ENCODE results near the gene ABI1.

ABI1 gene

DNA sequence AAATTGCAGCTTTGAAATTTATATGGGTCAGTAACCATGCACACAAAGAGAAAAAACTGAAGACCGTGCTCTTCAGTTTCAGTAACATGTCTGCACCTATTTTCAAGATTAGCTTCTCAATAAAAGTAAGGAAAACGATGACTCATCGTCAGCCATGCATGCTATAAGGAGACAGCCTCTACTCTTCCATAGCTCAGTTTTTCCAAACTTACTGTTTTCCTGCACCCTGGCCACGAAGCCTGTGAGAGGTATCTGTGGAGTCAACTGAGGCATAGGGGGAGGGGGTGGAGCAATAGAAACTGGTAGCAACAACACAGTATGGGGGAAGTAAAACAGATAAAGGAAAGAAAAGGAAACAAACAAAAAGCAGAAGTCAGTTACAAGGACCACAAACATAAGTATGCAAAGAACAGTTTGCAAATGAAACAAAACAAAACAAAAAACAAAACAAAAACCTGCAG is 105.3 kb downstream of the ABI1 start:
- peak; percentile 47 for DNase-seq

DNA sequence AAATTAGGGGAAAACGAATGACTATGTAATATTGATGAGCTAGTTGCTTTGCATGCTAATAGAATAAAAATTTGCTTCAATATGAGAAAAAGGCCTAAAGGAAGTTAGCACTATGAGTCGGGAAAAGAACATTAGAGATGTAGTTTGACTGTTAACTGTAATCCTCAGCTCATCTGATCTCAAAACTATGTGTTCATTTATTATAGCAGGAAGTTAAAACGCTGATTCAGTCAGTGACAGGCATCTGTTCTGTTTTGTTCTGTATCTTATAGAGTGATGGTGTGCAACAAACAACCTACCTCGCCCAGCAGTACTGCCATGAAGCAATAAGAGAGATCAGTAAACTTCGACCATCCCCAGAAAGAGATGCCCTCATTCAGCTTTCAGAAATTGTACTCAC is 114.7 kb downstream of the ABI1 start:
- DNase-seq = no peak

GRCh38 chr10:26743841-26744240 is 116.9 kb downstream of the ABI1 start:
- DNase-seq = no peak

DNA sequence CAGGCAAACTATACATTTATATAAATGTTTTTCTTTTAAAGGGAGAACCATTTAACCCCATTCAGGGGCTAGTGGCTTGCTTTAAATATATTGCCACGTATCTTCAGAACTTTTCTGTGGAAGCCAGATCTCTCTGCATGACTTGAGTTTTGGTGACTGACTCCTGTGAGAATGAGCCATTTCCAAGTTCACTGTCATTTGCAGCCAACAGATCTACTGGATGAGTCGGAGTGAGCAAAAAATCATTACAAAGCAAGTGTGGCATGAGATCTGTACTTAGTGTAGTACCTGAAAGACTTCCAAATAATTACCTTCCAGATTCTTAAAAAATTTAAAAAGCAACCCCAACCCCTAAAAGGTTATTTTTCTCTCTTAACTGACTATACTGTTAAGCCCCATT is 117.7 kb downstream of the ABI1 start:
- peak; percentile 3 for DNase-seq

DNA sequence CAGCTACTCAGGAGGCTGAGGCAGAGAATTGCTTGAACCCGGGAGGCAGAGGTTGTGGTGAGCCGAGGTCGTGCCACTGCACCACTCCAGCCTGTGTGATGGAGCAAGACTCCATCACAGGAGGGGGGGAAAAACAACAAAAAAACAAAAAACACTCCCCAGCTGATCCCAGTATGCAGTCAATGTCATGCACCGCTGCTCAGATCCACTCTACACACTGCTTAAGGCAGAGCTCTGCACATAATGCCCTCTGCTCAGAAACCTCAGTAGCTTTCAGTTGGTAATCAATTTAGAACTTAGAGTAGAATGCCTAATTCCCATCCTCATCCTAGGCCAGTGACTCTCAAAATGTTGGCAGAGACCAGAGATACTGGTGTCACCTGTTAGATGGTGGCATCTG is 119.4 kb downstream of the ABI1 start:
- DNase-seq = no peak

- no peak for DNase-seq
These were observed 121.6 kb downstream of the ABI1 start for GRCh38 chr10:26739071-26739631.

- no peak for DNase-seq
These were observed 122.4 kb downstream of the ABI1 start for GRCh38 chr10:26738301-26738911.

DNA sequence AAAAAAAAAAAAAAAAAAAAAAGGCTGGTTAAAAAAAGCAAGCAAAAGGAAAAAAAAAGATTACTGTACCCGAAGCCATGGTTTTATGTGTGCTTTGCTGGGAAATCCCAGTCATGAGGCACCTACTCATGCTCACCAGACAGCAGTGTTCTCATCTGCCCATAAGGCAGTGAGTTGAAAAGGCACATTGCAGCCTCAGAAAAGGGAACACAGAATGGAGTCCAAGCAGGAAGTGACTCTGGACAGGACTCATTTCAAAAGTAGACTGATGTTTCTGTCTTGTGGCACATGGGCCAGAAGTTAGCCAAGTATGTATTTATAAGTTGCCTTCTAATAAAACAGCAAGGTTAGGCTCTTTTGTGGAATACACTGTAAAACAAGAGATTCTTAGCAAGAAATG is 123.0 kb downstream of the ABI1 start:
- DNase-seq = no peak

DNA sequence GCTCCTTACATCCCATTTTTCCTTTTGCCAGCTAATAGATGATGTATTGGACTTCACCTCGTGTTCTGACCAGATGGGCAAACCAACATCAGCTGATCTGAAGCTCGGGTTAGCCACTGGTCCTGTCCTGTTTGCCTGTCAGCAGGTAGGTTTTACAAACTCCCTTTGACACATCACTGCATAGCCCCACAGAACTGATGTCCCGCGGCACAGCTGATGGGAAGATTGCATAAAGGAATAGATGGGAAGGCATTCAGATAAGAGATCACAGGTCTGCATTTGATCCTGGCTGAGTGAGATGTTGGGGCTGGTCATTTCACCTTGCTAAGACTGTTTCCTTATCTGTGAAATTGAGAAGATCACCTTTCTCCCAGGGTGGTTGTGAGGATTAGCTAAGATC is 125.3 kb downstream of the ABI1 start:
- DNase-seq = no peak

DNA sequence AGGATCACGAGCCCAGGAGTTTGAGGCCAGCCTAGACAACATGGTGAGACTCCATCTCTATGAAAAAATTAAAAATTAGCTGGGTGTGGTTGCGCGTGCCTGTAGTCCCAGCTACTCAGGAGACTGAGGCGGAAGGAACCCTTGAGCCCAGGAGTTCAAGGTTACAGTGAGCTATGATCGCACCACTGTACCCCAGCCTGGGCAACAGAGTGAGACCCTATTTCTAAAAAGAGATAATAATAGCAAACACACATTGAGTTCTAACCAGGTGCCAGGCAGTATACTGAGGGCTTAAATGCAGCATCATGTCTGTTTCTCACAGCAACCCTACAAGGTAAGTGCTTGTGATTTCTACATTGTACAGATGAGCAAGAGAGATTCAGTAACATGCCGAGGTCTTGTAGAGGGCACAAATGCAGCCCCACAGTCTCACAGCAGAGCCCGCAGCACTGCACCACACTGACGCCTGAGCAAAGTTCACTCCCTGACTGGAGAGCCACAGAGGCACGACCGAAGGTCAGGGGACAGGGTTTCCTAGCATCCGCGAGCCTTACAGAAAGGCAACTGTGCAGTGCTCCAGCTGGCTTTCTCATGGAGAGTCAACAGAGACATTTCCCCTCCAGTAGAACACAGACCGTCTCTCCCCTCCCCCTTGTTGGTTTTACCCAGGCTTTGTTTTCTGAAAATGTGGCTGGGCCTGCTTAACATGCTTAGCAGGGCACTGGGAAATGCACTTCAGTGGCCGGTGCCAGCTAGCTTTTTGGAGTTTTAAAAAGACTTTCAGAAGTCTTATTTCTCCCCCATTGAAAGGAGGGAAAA is 126.8 kb downstream of the ABI1 start:
- no peak for DNase-seq

DNA sequence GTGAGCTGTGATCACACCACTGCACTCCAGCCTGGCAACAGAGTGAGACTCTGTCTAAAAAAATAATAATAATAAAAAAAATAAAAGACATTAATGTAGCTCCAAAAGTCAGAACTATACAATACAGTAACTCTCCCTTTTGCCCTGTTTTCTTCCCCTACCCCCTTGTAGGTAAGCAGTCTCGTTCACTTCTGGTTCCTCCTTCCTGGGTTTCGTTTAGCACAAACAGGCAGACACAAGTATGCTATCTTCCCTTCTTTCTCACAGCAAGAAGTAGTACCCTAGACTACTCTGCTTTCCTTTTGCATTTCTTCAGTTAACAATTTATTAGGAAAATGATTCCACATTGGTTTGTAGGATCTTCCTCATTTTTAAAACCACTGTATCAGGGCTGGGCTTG is 130.2 kb downstream of the ABI1 start:
- no peak for DNase-seq

- DNase-seq = no peak
These were observed 131.4 kb downstream of the ABI1 start for GRCh38 chr10:26729395-26729794.

GRCh38 chr10:26728957-26729356 is 131.8 kb downstream of the ABI1 start:
- DNase-seq = no peak

GRCh38 chr10:26727005-26727404 is 133.8 kb downstream of the ABI1 start:
- no peak for DNase-seq

DNA sequence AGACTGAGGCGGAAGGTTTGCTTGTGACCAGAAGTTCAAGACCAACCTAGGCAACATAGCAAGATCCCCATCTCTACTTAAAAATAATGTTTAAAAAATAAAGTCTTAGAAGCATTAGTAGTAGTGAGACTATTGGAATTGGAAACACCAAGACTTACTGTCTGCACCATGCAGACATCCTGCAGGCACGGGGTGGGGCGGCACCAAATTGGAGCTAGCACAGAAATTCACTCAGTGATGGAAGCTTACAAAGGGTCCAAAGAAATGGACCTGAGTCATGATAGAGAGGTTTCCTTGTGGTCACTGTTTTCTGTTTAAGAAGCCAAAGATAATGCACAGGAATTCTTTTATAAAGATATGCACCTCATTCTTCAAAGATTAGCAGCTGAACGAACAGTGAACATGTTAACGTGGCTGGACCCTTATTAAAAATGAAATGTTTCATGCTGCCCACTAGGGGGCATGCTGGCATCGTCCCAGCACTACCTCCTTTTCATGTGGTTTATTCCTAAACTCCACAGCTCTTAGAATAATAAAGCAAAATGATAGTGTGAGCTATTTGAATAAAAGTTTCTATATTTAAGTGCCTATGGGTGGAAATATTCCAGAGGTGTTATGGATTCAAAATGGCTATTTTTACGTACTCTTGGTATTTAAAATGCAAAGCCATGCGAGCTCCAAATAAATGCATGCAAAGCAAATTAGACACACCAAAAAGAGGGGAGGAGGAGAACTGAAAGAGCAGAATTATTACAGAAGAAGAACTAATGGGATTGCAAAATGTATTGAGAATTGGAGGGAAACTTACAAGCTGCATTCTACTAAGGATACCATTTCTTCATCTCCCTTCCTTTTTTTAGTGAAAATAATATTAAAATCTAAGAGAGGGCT is 134.7 kb downstream of the ABI1 start:
- DNase-seq = peak; percentile 22

- no peak for DNase-seq
These were observed 137.7 kb downstream of the ABI1 start for GRCh38 chr10:26723016-26723415.

GRCh38 chr10:26721561-26721960 is 139.2 kb downstream of the ABI1 start:
- no peak for DNase-seq

- no peak for DNase-seq
These were observed 143.3 kb downstream of the ABI1 start for GRCh38 chr10:26717476-26717875.

DNA sequence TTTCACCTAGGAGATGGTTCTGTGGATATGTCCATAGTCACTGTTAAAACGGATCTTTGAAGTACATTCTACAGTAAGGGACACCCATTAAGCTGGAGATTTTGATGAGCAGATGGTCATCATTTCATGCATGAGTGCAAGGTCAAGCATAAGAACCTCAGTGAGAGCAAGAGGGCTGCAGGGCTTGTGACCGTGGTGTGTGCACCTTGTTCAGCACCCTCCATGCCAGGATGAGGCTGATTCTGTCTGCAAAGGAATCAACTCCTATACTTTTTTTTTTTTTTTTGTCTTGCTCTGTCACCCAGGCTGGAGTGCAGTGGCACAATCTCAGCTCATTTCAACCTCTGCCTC is 145.6 kb downstream of the ABI1 start:
- no peak for DNase-seq

GRCh38 chr10:26714415-26715136 is 146.2 kb downstream of the ABI1 start:
- DNase-seq = no peak

GRCh38 chr10:26711324-26711723 is 149.4 kb downstream of the ABI1 start:
- DNase-seq = no peak

- DNase-seq = no peak
These were observed 153.8 kb downstream of the ABI1 start for GRCh38 chr10:26706936-26707335.

DNA sequence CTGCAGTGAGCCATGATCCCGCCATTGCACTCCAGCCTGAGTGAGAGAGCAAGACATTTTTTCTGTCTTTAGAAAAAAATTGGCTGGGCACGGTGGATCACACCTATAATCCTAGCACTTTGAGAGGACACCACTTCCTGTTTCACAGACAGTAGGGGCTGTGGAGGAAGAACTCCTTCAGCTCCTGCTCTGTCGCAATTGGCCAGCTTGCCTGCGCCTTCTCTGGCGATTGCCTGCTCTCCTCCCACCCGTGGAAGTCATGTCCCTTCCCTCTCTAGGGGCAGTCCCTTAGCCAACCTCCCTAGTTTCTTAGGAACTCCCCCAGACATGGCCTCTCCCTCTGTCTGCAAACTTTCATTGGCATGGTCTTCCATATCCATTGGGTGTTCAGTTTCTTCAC is 154.6 kb downstream of the ABI1 start:
- DNase-seq = no peak

Measured in kidney glomerular epithelial cell (primary cell).